HEK293T (cell line): ENCODE data around the gene RPL15.
"Not testable (repeated sequence)": the region's sequence is repeated elsewhere in the genome, so short reads cannot be mapped to it uniquely, and the experiment has no call there.

Source experiments
- CTCF ChIA-PET: fragments of 350-600 bp; formaldehyde crosslinking; extraction: SDS; loops from one replicate; lab custom pipeline; 2021; ENCODE audit warnings: antibody characterized with exemption, inconsistent platforms; lab: Yijun Ruan, JAX
- POLR2A ChIA-PET: fragments of 350-600 bp; formaldehyde crosslinking; extraction: SDS; loops from one replicate; lab custom pipeline; 2020; ENCODE audit warnings: antibody characterized with exemption, inconsistent platforms; lab: Yijun Ruan, JAX
- DNase-seq: peaks from one replicate; pipeline ENCODE4 v3.0.0; 2012; ENCODE audit warnings: mixed read lengths; ENCODE audit errors: extremely low spot score
- ARNT ChIP-seq: fragments of 450-650 bp; IDR thresholded peaks from 2 replicates; pipeline ENCODE4 v1.6.1; 2017; ENCODE audit warnings: mild to moderate bottlenecking
- BHLHE40 ChIP-seq: fragments of 450-650 bp; IDR thresholded peaks from 2 replicates; pipeline ENCODE4 v1.6.1; 2016; ENCODE audit warnings: mild to moderate bottlenecking, moderate library complexity, borderline replicate concordance
- CTBP1 ChIP-seq: fragments of 450-650 bp; IDR thresholded peaks from 2 replicates; pipeline ENCODE4 v1.6.1; 2016; ENCODE audit warnings: borderline replicate concordance
- ELF4 ChIP-seq: fragments of 450-650 bp; IDR thresholded peaks from 2 replicates; pipeline ENCODE4 v1.6.1; 2017; ENCODE audit warnings: antibody characterized with exemption
- FOXA1 ChIP-seq: fragments of 450-650 bp; IDR thresholded peaks from 2 replicates; pipeline ENCODE4 v1.6.1; 2016; ENCODE audit warnings: mild to moderate bottlenecking
- FOXK2 ChIP-seq: fragments of 450-650 bp; IDR thresholded peaks from 2 replicates; pipeline ENCODE4 v1.6.1; 2016; ENCODE audit warnings: mild to moderate bottlenecking
- FOXM1 ChIP-seq: fragments of 450-650 bp; IDR thresholded peaks from 2 replicates; pipeline ENCODE4 v1.6.1; 2017; ENCODE audit warnings: mild to moderate bottlenecking, borderline replicate concordance
- HDGF ChIP-seq: fragments of 450-650 bp; IDR thresholded peaks from 2 replicates; pipeline ENCODE4 v1.6.1; 2017; ENCODE audit warnings: antibody characterized with exemption, borderline replicate concordance
- L3MBTL2 ChIP-seq: fragments of 450-650 bp; conservative IDR thresholded peaks from 2 replicates; pipeline ENCODE4 v1.6.1; 2016; ENCODE audit warnings: mild to moderate bottlenecking
- LEF1 ChIP-seq: fragments of 450-650 bp; IDR thresholded peaks from 2 replicates; pipeline ENCODE4 v1.6.1; 2017; ENCODE audit warnings: mild to moderate bottlenecking, borderline replicate concordance
- NFRKB ChIP-seq: fragments of 450-650 bp; IDR thresholded peaks from 2 replicates; pipeline ENCODE4 v1.6.1; 2016; ENCODE audit warnings: mild to moderate bottlenecking, moderate library complexity
- SP1 ChIP-seq: fragments of 450-650 bp; IDR thresholded peaks from 2 replicates; pipeline ENCODE4 v1.6.1; 2017
- SUZ12 ChIP-seq: fragments of 450-650 bp; IDR thresholded peaks from 2 replicates; pipeline ENCODE4 v1.6.1; 2016; ENCODE audit warnings: mild to moderate bottlenecking
- TARDBP ChIP-seq: fragments of 450-650 bp; IDR thresholded peaks from 2 replicates; pipeline ENCODE4 v1.6.1; 2016
- ZNF384 ChIP-seq: fragments of 450-650 bp; IDR thresholded peaks from 2 replicates; pipeline ENCODE4 v1.6.1; 2016
- TF ChIP-seq, protein P1 (sequence below): fragments of 450-650 bp; IDR thresholded peaks from 2 replicates; pipeline ENCODE4 v1.6.1; 2016

Gene RPL15

DNA sequence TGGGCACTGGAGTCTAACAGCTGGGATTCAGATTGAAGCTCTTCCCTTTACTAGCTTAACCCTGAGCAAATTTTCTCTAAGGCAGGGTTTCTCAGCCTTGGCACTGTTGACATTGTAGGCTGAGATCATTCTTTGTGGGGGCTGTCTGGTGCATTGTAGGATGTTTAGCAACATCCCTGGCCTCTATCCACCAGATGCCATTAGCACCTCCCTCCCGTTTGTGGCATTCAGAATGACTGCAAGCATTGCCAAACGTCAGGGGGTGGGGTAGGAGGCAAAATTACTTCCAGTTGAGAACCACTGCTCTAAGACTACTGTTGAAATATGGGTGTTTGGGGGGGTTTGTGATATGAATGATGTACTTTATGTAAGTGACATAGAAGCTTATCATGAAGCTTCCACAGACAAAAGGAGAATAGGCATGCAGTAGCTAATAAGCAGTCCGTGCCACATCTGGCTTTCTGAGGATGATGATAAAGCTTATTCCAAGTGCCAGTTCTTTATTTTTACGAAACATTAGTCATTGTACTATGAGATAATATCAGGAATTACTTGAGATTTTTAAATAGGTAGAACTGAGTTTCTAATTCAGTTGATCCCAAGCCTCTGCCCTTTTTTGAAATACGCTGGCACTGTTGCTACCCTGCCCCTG lies 39.5 kb upstream of the RPL15 start:
- CTCF ChIA-PET, result interaction anchor here (0.7 to 2.3 kb wide), 2 partner anchors 13 to 44 kb away, joined by 3 to 5 read pairs; no protein-coding TSS in a partner anchor
- POLR2A ChIA-PET, result interaction anchor here (1.7 kb wide), 1 partner anchor 39 kb away, joined by 6 read pairs; the partner anchor contains the start of genes NKIRAS1 and RPL15
- no peak for DNase-seq
- TF ChIP-seq FOXA1 (no peak), CTBP1 (no peak), ELF4 (no peak), FOXK2 (no peak), ZNF384 (no peak), NFRKB (no peak), FOXM1 (no peak), BHLHE40 (no peak), SUZ12 (no peak), TARDBP (no peak), ARNT (no peak), HDGF (no peak), SP1 (no peak)
- TF ChIP-seq, protein P1, sequence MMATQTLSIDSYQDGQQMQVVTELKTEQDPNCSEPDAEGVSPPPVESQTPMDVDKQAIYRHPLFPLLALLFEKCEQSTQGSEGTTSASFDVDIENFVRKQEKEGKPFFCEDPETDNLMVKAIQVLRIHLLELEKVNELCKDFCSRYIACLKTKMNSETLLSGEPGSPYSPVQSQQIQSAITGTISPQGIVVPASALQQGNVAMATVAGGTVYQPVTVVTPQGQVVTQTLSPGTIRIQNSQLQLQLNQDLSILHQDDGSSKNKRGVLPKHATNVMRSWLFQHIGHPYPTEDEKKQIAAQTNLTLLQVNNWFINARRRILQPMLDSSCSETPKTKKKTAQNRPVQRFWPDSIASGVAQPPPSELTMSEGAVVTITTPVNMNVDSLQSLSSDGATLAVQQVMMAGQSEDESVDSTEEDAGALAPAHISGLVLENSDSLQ, result no peak

DNA sequence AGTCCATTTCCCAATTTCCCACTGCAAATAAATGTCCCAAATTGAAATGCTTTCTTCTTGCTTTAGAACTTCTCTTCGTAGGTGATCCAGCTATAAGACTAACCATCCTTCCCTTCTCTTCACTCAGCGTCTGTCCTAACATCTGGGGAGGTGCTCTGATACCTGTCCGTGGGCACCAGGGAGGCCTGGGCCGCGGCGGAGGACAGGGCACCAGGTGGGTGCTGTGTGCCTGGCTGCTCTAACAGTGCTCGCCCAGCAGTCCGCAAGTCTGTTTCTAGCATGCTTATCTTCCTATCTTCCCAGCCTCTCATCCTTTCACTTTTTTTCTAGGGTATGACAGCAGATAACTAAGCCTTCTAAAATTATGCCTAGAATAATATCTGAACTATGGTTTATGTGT lies 37.4 kb upstream of the RPL15 start:
- CTCF ChIA-PET, result no interaction called here
- POLR2A ChIA-PET, result no interaction called here

DNA sequence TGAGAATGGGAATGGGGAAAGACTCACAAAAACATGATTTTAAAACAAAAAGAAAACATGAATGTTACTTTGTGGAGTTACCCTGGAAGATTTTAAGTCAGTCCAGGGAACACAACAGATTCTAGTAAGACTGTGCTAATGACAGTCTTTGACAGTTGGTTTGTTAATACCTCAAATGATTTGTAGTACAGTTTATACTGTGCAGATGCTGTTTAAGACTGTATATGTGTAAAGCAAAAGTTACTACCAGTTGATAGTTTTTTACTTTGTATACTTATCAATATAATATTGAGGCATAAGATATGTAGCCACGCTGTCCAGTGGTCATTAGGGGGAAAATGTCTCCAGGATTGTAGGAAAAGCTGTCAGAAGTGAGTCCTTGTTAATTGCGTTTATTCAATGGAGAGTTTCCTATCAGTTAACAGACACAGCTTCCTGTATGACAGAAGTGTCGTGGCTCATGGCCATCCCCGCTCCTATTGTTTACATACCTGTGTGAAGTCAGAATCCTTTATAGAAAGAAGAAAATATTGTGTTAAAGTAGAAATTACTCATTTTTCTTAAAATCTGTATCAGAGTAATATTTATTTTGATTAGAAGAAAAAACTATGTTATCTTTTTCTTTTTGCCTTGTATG lies 36.1 kb upstream of the RPL15 start:
- no peak for TF ChIP-seq FOXM1
- no peak for TF ChIP-seq NFRKB
- TF ChIP-seq ZNF384, result no peak
- TF ChIP-seq L3MBTL2, result no peak
- CTCF ChIA-PET, result no interaction called here
- POLR2A ChIA-PET, result interaction anchor here (0.6 kb wide), 1 partner anchor 496 kb away, joined by 3 read pairs; no protein-coding TSS in a partner anchor
- no peak for DNase-seq

More for the DNA sequence above, 37.4 kb upstream of the RPL15 start:
- DNase-seq, result no peak
- TF ChIP-seq L3MBTL2 (no peak), LEF1 (no peak), SP1 (no peak), ZNF384 (no peak), NFRKB (no peak), FOXK2 (no peak), BHLHE40 (no peak), SUZ12 (no peak), FOXM1 (no peak), HDGF (no peak), CTBP1 (no peak), FOXA1 (no peak), ELF4 (no peak), TARDBP (no peak), ARNT (no peak)
- TF ChIP-seq, protein P1, result no peak

DNA sequence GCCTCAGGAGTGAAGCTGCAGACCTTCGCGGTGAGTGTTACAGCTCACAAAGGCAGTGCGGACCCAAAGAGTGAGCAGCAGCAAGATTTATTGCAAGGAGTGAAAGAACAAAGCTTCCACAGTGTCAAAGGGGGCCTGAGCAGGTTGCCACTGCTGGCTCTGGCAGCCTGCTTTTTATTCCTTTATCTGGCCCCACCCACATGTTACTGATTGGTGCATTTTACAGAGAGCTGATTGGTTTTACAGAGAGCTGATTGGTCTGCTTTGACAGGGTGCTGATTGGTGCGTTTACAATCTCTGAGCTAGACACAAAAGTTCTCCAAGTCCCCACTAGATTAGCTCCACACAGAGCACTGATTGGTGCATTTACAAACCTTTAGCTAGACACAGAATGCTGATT lies 34.9 kb upstream of the RPL15 start:
- POLR2A ChIA-PET, DNase-seq: not testable (repeated sequence)
- CTCF ChIA-PET, result interaction anchor here (0.7 kb wide), 1 partner anchor 41 kb away, joined by 3 read pairs; no protein-coding TSS in a partner anchor

DNA sequence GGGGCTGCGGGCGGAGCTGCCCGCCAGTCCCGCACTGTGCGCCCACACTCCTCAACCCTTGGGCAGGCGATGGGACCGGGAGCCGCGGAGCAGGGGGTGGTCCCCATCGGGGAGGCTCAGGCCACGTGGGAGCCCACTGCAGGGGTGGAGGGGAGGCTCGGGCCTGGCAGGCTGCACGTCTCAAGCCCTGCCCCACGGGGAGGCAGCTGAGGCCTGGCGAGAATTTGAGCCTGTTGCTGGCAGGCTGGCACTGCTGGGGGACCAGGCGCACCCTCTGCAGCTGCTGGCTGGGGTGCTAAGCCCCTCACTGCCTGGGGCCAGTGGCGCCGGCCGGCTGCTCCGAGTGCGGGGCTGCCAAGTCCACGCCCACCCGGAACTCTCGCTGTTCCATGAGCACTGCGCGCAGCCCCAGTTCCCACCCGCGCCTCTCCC lies 34.4 kb upstream of the RPL15 start:
- ChIA-PET CTCF (no interaction called here), POLR2A (interaction anchor here (1.5 kb wide), 1 partner anchor 34 kb away, joined by 4 read pairs; the partner anchor contains the start of genes NKIRAS1 and RPL15)
- TF ChIP-seq CTBP1, result no peak
- no peak for TF ChIP-seq NFRKB
- no peak for TF ChIP-seq ARNT
- no peak for TF ChIP-seq HDGF
- no peak for TF ChIP-seq BHLHE40
- no peak for TF ChIP-seq ZNF384
- no peak for TF ChIP-seq SUZ12
- TF ChIP-seq ELF4, result no peak
- TF ChIP-seq, protein P1, result no peak
- TF ChIP-seq LEF1, result no peak
- no peak for TF ChIP-seq FOXA1
- no peak for TF ChIP-seq FOXM1
- TF ChIP-seq FOXK2, result no peak
- TF ChIP-seq SP1, result no peak
- DNase-seq, result no peak

DNA sequence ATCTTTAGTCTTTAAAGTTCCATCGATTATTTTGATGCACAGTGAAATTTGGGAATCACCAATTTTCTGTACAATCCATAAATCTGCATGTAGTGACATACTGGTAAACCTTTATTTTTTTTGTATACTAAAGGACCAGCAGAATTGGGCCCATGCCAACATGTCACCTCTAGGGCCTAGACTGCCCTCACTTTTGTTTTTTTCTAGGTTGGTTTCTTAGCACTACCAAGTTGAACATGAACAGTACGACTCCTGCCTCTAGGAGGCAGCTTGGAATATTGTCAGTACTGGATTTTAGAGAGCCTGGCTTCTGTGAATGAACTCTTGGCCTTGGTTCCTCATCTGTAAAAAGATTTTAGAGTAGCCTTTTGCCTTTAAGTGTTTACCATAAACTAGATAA lies 32.5 kb upstream of the RPL15 start:
- ChIA-PET POLR2A (interaction anchor here (3.9 kb wide), 1 partner anchor 32 kb away, joined by 13 read pairs; the partner anchor contains the start of genes NKIRAS1 and RPL15), CTCF (interaction anchor here (0.6 to 0.9 kb wide), 2 partner anchors 38 to 796 kb away, joined by 4 read pairs; no protein-coding TSS in a partner anchor)
- peak; percentile 33 for DNase-seq
- TF ChIP-seq FOXK2, result no peak
- TF ChIP-seq ARNT, result no peak
- TF ChIP-seq, protein P1, result no peak
- TF ChIP-seq CTBP1, result no peak
- no peak for TF ChIP-seq FOXA1
- no peak; the same call in 1 of the 2 replicates for TF ChIP-seq ZNF384
- no peak for TF ChIP-seq FOXM1
- no peak for TF ChIP-seq ELF4
- TF ChIP-seq TARDBP, result no peak
